Adipocyte (in vitro differentiated cells): ENCODE results near the gene ANAPC2.

Source experiments
- DNase-seq: peaks from one replicate; pipeline ENCODE4 v3.0.0-alpha.2; 2015; ENCODE audit warnings: low read depth
- H3K27me3 ChIP-seq: replicated peaks from 2 replicates; pipeline ENCODE4 v1.7.0; 2013; ENCODE audit warnings: mild to moderate bottlenecking, low read length, moderate library complexity; ENCODE audit not compliant: control insufficient read depth, insufficient read depth
- H3K36me3 ChIP-seq: 2 replicates; pipeline ENCODE4 v1.7.0; 2013; ENCODE audit warnings: low read length, mild to moderate bottlenecking, moderate library complexity; ENCODE audit not compliant: control insufficient read depth, insufficient read depth, severe bottlenecking
- H3K4me1 ChIP-seq: 2 replicates; pipeline ENCODE4 v1.7.0; 2013; ENCODE audit warnings: mild to moderate bottlenecking, low read length, moderate library complexity; ENCODE audit not compliant: control insufficient read depth, insufficient read depth
- H3K4me3 ChIP-seq: 2 replicates; pipeline ENCODE4 v1.7.0; 2013; ENCODE audit warnings: mild to moderate bottlenecking, low read length, moderate library complexity
- H3K9ac ChIP-seq: 2 replicates; pipeline ENCODE4 v1.7.0; 2013; ENCODE audit warnings: mild to moderate bottlenecking, low read length, moderate library complexity
- H3K9me3 ChIP-seq: 2 replicates; pipeline ENCODE4 v1.7.0; 2013; ENCODE audit warnings: mild to moderate bottlenecking, low read length, moderate library complexity; ENCODE audit not compliant: control insufficient read depth

Gene ANAPC2

GRCh38 chr9:137148242-137148641 is 40.1 kb downstream of the ANAPC2 start:
- H3K4me3 ChIP-seq, result no peak overlapping the region
- H3K36me3 ChIP-seq, result no peaks in the 10 kb centered on the region
- no peak overlapping the region for H3K9ac ChIP-seq
- no peak for DNase-seq
- no peaks in the 10 kb centered on the region for H3K4me1 ChIP-seq
- H3K9me3 ChIP-seq, result no peaks in the 10 kb centered on the region
- H3K27me3 ChIP-seq, result peaks cover 19% of the 10 kb centered on the region

GRCh38 chr9:137147793-137148160 is 40.6 kb downstream of the ANAPC2 start:
- no peak for DNase-seq

GRCh38 chr9:137147091-137147792 is 41.1 kb downstream of the ANAPC2 start:
- Histone ChIP-seq H3K9ac (no peak overlapping the region), H3K9me3 (no peaks in the 10 kb centered on the region), H3K27me3 (peaks cover 26% of the 10 kb centered on the region), H3K4me1 (no peaks in the 10 kb centered on the region), H3K4me3 (no peak overlapping the region), H3K36me3 (no peaks in the 10 kb centered on the region)
- DNase-seq, result no peak

More at GRCh38 chr9:137147793-137148160, 40.6 kb downstream of the ANAPC2 start:
- H3K36me3 ChIP-seq, result no peaks in the 10 kb centered on the region
- no peaks in the 10 kb centered on the region for H3K9me3 ChIP-seq
- H3K27me3 ChIP-seq, result peaks cover 21% of the 10 kb centered on the region
- H3K4me1 ChIP-seq, result no peaks in the 10 kb centered on the region
- no peak overlapping the region for H3K4me3 ChIP-seq
- H3K9ac ChIP-seq, result no peak overlapping the region

- Histone ChIP-seq H3K4me1 (no peaks in the 10 kb centered on the region), H3K27me3 (peaks cover 32% of the 10 kb centered on the region), H3K9me3 (no peaks in the 10 kb centered on the region), H3K4me3 (no peak overlapping the region), H3K36me3 (no peaks in the 10 kb centered on the region), H3K9ac (no peak overlapping the region)
- no peak for DNase-seq
Measured at GRCh38 chr9:137146527-137146918, 41.8 kb downstream of the ANAPC2 start.

GRCh38 chr9:137145731-137146526 is 42.4 kb downstream of the ANAPC2 start:
- DNase-seq, result no peak
- Histone ChIP-seq H3K4me3 (no peak overlapping the region), H3K9ac (no peak overlapping the region), H3K9me3 (no peaks in the 10 kb centered on the region), H3K36me3 (no peaks in the 10 kb centered on the region), H3K27me3 (peaks cover 38% of the 10 kb centered on the region), H3K4me1 (no peaks in the 10 kb centered on the region)

GRCh38 chr9:137143459-137143858 is 44.9 kb downstream of the ANAPC2 start:
- Histone ChIP-seq H3K9me3 (no peaks in the 10 kb centered on the region), H3K4me3 (no peak overlapping the region), H3K9ac (no peak overlapping the region), H3K36me3 (no peaks in the 10 kb centered on the region), H3K27me3 (peaks cover 54% of the 10 kb centered on the region), H3K4me1 (no peaks in the 10 kb centered on the region)
- DNase-seq, result no peak

GRCh38 chr9:137141976-137142936 is 46.1 kb downstream of the ANAPC2 start:
- no peak for DNase-seq
- peaks cover 55% of the 10 kb centered on the region for H3K27me3 ChIP-seq
- H3K36me3 ChIP-seq, result no peaks in the 10 kb centered on the region
- no peaks in the 10 kb centered on the region for H3K4me1 ChIP-seq
- H3K9me3 ChIP-seq, result no peaks in the 10 kb centered on the region
- H3K9ac ChIP-seq, result no peak overlapping the region
- no peak overlapping the region for H3K4me3 ChIP-seq

GRCh38 chr9:137141050-137141810 is 47.1 kb downstream of the ANAPC2 start:
- no peaks in the 10 kb centered on the region for H3K4me1 ChIP-seq
- H3K9me3 ChIP-seq, result no peaks in the 10 kb centered on the region
- no peak overlapping the region for H3K9ac ChIP-seq
- DNase-seq, result no peak
- H3K27me3 ChIP-seq, result peaks cover 54% of the 10 kb centered on the region
- H3K4me3 ChIP-seq, result no peak overlapping the region
- H3K36me3 ChIP-seq, result no peaks in the 10 kb centered on the region

- Histone ChIP-seq H3K4me3 (no peak overlapping the region), H3K9me3 (no peaks in the 10 kb centered on the region), H3K27me3 (peaks cover 59% of the 10 kb centered on the region), H3K4me1 (no peaks in the 10 kb centered on the region), H3K9ac (no peak overlapping the region), H3K36me3 (no peaks in the 10 kb centered on the region)
- DNase-seq, result no peak
Measured at GRCh38 chr9:137140151-137141012, 48.0 kb downstream of the ANAPC2 start.
